ENCODE results near the gene ANO1. TPM values are rescaled to one million over a fixed set of nuclear protein-coding genes. Genes with fewer than 3 reads are reported as not detected.

ANO1 gene
- total RNA-seq, 1 experiment from 2014 or later = 17.8 TPM

- H3K36me3 Mint-ChIP-seq (ENCODE audit: insufficient read depth, unreplicated experiment) = no peaks in the 10 kb centered on the region
- H3K4me3 Mint-ChIP-seq (ENCODE audit: low read depth, unreplicated experiment) = no peak overlapping the region
- CTCF ChIA-PET = no interaction called here
- DNase-seq = no peak
- H3K9me3 Mint-ChIP-seq (ENCODE audit: low read depth, unreplicated experiment) = peaks cover 31% of the 10 kb centered on the region
- H3K27me3 Mint-ChIP-seq (ENCODE audit: unreplicated experiment) = peaks cover 8% of the 10 kb centered on the region
- intact Hi-C loops (cut with micrococcal nuclease; ENCODE audit: unreplicated experiment) = no loop called here
- no peak overlapping the region for H3K27ac Mint-ChIP-seq (ENCODE audit: unreplicated experiment)
- no TSS peak for BruUV-seq (replicated peaks)
- no peaks in the 10 kb centered on the region for H3K4me1 Mint-ChIP-seq (ENCODE audit: low read depth, unreplicated experiment)
- TF ChIP-seq CTCF (IDR thresholded peaks at IDR 0.05; ENCODE audit: unreplicated experiment) = no peak
Observed at GRCh38 chr11:70040452-70040851, 37.7 kb upstream of the ANO1 start.

DNA sequence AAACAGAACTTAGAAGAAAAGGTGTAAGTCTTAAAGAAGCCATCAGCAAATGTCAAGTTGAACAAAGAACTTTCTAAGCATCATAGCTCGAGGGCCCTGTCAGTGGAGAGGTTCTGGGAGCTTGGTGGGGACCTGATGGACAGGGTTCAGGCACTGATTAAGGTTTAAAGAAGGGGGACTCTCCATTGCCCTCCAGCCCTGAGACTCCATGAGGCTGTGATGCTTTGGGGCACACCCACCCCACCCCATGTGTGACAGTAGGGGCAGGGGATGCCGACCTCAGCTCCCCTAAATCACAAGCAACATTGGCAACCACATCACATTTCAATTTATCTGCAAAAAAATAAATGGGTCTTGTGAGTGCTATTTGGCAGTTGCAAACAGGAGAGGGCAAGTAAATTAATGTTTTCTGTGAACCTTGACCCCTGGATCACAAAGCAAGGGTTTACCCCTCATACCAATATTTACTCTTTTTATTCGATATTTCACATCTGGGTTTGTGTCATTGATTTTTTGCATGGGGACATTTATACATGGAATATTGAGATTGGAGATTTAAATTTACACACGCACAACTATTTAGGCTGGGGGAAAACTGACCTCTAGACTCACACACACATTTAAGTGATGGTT is 37.1 kb upstream of the ANO1 start:
- no TSS peak for BruUV-seq (replicated peaks)
- no peak overlapping the region for H3K27ac Mint-ChIP-seq (ENCODE audit: unreplicated experiment)
- intact Hi-C loops (cut with micrococcal nuclease; ENCODE audit: unreplicated experiment) = no loop called here
- peaks cover 8% of the 10 kb centered on the region for H3K27me3 Mint-ChIP-seq (ENCODE audit: unreplicated experiment)
- CTCF ChIA-PET = no interaction called here
- TF ChIP-seq CTCF (IDR thresholded peaks at IDR 0.05; ENCODE audit: unreplicated experiment) = no peak
- H3K4me1 Mint-ChIP-seq (ENCODE audit: low read depth, unreplicated experiment) = no peaks in the 10 kb centered on the region
- peaks cover 34% of the 10 kb centered on the region for H3K9me3 Mint-ChIP-seq (ENCODE audit: low read depth, unreplicated experiment)
- no peaks in the 10 kb centered on the region for H3K36me3 Mint-ChIP-seq (ENCODE audit: insufficient read depth, unreplicated experiment)
- DNase-seq = no peak
- H3K4me3 Mint-ChIP-seq (ENCODE audit: low read depth, unreplicated experiment) = no peak overlapping the region

DNA sequence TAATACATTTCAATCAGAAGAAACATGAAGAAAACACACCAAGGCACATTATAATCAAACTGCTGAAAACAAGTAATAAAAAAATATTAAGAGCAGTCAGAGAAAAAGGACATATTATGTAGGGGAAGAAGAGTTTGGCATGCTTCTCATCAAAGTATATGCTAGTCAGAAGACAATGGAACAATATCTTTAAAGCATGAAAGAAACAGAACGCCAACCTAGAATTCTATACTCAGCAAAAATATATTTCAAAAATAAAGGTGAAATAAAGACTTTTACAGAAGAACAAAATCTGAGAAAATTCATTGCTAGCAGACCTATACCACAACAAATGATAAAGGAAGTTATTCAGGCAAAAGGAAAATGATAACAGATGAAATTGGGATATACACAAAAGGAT is 34.6 kb upstream of the ANO1 start:
- Mint-ChIP-seq H3K4me3 (ENCODE audit: low read depth, unreplicated experiment) (no peak overlapping the region), H3K27ac (ENCODE audit: unreplicated experiment) (no peak overlapping the region), H3K9me3 (ENCODE audit: low read depth, unreplicated experiment) (peaks cover 24% of the 10 kb centered on the region), H3K4me1 (ENCODE audit: low read depth, unreplicated experiment) (no peaks in the 10 kb centered on the region), H3K36me3 (ENCODE audit: insufficient read depth, unreplicated experiment) (no peaks in the 10 kb centered on the region), H3K27me3 (ENCODE audit: unreplicated experiment) (peaks cover 8% of the 10 kb centered on the region)
- CTCF ChIA-PET = no interaction called here
- DNase-seq = no peak
- no TSS peak for BruUV-seq (replicated peaks)
- intact Hi-C loops (cut with micrococcal nuclease; ENCODE audit: unreplicated experiment) = no loop called here
- no peak for TF ChIP-seq CTCF (IDR thresholded peaks at IDR 0.05; ENCODE audit: unreplicated experiment)

DNA sequence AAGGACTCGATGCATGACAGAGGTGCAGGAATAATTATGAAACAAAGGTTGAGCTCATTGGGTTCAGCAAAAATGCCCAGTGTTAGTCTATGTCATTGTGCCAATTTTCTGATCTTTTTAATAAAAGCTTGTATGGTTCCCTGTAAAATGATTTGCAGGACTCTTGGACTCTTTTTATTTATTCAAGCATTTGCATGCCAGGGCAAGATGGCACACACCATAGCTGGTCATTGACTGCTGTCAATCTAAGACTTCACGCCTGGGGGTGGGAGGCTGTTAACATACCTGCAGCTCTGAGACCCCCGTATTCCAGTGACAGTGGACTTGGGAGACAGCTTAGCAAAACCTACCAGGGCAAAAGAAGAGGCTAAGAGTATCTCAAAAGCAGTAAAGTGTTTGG is 32.0 kb upstream of the ANO1 start:
- H3K9me3 Mint-ChIP-seq (ENCODE audit: low read depth, unreplicated experiment) = peaks cover 17% of the 10 kb centered on the region
- no peak for DNase-seq

More for the DNA sequence above, 32.0 kb upstream of the ANO1 start:
- H3K4me3 Mint-ChIP-seq (ENCODE audit: low read depth, unreplicated experiment) = no peak overlapping the region
- no peaks in the 10 kb centered on the region for H3K36me3 Mint-ChIP-seq (ENCODE audit: insufficient read depth, unreplicated experiment)
- CTCF ChIA-PET = interaction anchor here (0.6 to 0.7 kb wide), 2 partner anchors 32 to 1407 kb away, joined by 4 to 6 read pairs; partner anchors contain the start of gene NADSYN1
- no peaks in the 10 kb centered on the region for H3K4me1 Mint-ChIP-seq (ENCODE audit: low read depth, unreplicated experiment)
- no TSS peak for BruUV-seq (replicated peaks)
- peaks cover 8% of the 10 kb centered on the region for H3K27me3 Mint-ChIP-seq (ENCODE audit: unreplicated experiment)
- no peak overlapping the region for H3K27ac Mint-ChIP-seq (ENCODE audit: unreplicated experiment)
- intact Hi-C loops (cut with micrococcal nuclease; ENCODE audit: unreplicated experiment) = no loop called here
- no peak for TF ChIP-seq CTCF (IDR thresholded peaks at IDR 0.05; ENCODE audit: unreplicated experiment)
